ENCODE measurements around the gene CCDC60.

- TF ChIP-seq CTCF (conservative IDR thresholded peaks at IDR 0.05 in 1 of 2, IDR thresholded peaks at IDR 0.05 in 1 of 2; ENCODE audit: extremely low read depth in 1 of 2, insufficient read depth in 1 of 2, low read depth in 1 of 2, low read length in 2 of 2) (no peak), EZH2 (IDR thresholded peaks at IDR 0.05; ENCODE audit: borderline replicate concordance, low read length) (no peak)
These were observed 75.9 kb downstream of the CCDC60 start for GRCh38 chr12:119410396-119410795.

Measured in mammary epithelial cell (primary cell).